ENCODE results near the gene DIS3L.
"Not testable (repeated sequence)": the region's sequence is repeated elsewhere in the genome, so short reads cannot be mapped to it uniquely, and the experiment has no call there.

DIS3L gene

DNA sequence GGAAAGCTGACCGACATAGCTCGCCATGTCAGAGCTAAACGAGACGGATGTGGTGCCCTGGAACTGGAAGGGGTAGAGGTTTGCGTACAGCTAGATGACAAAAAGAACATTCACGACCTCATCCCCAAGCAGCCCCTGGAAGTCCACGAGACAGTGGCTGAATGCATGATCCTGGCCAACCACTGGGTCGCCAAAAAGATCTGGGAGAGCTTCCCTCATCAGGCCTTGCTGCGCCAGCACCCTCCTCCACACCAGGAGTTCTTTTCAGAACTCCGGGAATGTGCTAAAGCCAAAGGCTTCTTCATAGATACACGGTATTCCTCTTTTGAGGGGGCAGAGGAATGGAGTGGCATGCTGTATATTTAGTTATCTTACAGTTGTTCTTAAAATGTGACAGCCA lies 32.7 kb downstream of the DIS3L start:
- H3K9me3 ChIP-seq (ENCODE audit: insufficient read depth, low read depth, low read length): no peaks in the 10 kb centered on the region
- no peak overlapping the region for H3K4me3 ChIP-seq (ENCODE audit: low read length)
- H3K36me3 ChIP-seq (ENCODE audit: insufficient read depth, low read length): peaks cover 89% of the 10 kb centered on the region
- H3K27me3 ChIP-seq (ENCODE audit: insufficient read depth, low read length): no peaks in the 10 kb centered on the region
- H3K4me1 ChIP-seq (ENCODE audit: insufficient read depth, low read length): no peaks in the 10 kb centered on the region; the same call in 1 of the 2 replicates
- WGBS: 96% methylated on average over 11 of the region's 11 CpGs
- no peak overlapping the region for H3K9ac ChIP-seq (ENCODE audit: low read depth, low read length)
- H3K27ac ChIP-seq (ENCODE audit: low read depth, low read length): no peak overlapping the region

DNA sequence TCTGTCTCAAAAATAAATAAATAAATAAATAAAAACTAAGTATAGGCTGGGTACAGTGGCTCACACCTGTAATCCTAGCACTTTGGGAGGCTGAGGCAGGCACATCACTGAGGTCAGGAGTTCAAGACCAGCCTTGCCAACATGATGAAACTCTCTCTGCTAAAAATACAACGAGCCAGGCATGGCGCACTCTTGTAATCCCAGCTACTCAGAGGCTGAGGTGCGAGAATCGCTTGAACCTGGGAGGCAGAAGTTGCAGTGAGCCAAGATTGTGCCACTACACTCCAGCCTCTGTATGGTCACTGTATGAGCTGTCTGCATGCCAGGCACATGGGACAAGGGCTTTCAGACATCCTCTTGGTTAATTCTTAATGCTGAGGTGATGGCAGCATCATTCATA lies 34.4 kb downstream of the DIS3L start:
- Histone ChIP-seq H3K9me3 (ENCODE audit: insufficient read depth, low read depth, low read length) (no peaks in the 10 kb centered on the region), H3K4me3 (ENCODE audit: low read length) (no peak overlapping the region), H3K27me3 (ENCODE audit: insufficient read depth, low read length) (no peaks in the 10 kb centered on the region), H3K9ac (ENCODE audit: low read depth, low read length) (no peak overlapping the region), H3K27ac (ENCODE audit: low read depth, low read length) (no peak overlapping the region), H3K36me3 (ENCODE audit: insufficient read depth, low read length) (peaks cover 89% of the 10 kb centered on the region), H3K4me1 (ENCODE audit: insufficient read depth, low read length) (no peaks in the 10 kb centered on the region; the same call in 1 of the 2 replicates)
- WGBS: 95% methylated on average over 4 of the region's 4 CpGs

DNA sequence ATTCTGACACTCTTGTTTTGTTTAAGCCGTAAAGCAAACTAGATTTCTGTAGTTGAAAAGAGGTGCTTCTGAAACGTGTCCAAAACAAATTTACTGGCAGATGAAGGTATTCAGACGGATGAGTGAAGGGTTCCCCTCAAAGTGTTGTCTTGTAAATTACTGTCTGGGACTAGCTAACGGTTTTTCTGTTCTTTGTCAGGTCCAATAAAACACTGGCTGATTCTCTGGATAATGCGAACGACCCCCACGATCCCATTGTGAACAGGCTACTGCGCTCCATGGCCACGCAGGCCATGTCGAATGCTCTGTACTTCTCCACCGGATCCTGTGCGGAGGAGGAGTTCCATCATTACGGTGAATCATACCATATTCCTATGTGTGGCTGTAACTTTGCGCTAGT lies 35.4 kb downstream of the DIS3L start:
- Histone ChIP-seq H3K9ac (ENCODE audit: low read depth, low read length) (no peak overlapping the region), H3K27me3 (ENCODE audit: insufficient read depth, low read length) (no peaks in the 10 kb centered on the region), H3K4me1 (ENCODE audit: insufficient read depth, low read length) (no peaks in the 10 kb centered on the region), H3K4me3 (ENCODE audit: low read length) (no peak overlapping the region), H3K27ac (ENCODE audit: low read depth, low read length) (no peak overlapping the region), H3K36me3 (ENCODE audit: insufficient read depth, low read length) (peaks cover 89% of the 10 kb centered on the region), H3K9me3 (ENCODE audit: insufficient read depth, low read depth, low read length) (no peaks in the 10 kb centered on the region)
- WGBS: 95% methylated on average over 13 of the region's 14 CpGs

DNA sequence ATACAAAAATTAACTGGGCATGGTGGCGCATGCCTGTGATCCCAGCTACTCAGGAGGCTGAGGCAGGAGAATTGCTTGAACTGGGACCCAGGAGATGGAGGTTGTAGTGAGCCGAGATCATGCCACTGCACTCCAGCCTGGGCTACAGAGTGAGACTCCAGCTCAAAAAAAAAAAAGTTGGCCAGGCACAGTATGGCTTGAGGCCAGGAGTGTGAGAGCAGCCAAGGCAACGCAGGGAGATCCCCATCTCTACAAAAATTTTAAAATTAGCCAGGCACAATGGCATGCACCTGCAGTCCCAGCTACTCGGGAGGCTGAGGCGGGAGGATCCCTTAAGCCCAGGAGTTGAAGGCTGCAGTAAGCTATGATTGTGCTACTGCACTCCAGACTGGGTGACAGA lies 55.2 kb downstream of the DIS3L start:
- H3K36me3 ChIP-seq (ENCODE audit: insufficient read depth, low read length): peaks cover 80% of the 10 kb centered on the region
- not testable (repeated sequence) for H3K4me3 ChIP-seq (ENCODE audit: low read length); H3K4me1 ChIP-seq (ENCODE audit: insufficient read depth, low read length); H3K27ac ChIP-seq (ENCODE audit: low read depth, low read length); H3K9me3 ChIP-seq (ENCODE audit: insufficient read depth, low read depth, low read length); H3K9ac ChIP-seq (ENCODE audit: low read depth, low read length); H3K27me3 ChIP-seq (ENCODE audit: insufficient read depth, low read length)
- 75% methylated on average over 5 of the region's 5 CpGs for whole genome bisulfite sequencing

DNA sequence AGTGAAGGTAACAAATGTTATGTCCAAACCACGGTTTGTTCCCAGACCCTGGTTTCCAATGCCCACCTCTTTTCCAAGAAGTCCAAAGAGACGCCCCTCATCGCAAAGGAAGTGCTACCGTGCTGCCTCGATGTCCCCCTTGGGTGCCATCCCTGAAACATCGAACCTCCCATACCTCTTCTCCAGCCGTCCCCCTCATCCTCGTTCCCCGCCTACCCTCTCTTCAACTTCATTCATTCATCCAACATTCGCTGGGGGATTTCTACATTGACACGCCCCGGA lies 62.6 kb downstream of the DIS3L start:
- H3K4me1 ChIP-seq (ENCODE audit: insufficient read depth, low read length): no peaks in the 10 kb centered on the region
- H3K27me3 ChIP-seq (ENCODE audit: insufficient read depth, low read length): no peaks in the 10 kb centered on the region
- H3K4me3 ChIP-seq (ENCODE audit: low read length): peak overlapping the region; percentile 86
- no peaks in the 10 kb centered on the region for H3K9me3 ChIP-seq (ENCODE audit: insufficient read depth, low read depth, low read length)
- WGBS: 3% methylated on average over 12 of the region's 12 CpGs
- peak overlapping the region; percentile 98 for H3K9ac ChIP-seq (ENCODE audit: low read depth, low read length)
- peak overlapping the region; percentile 72 for H3K27ac ChIP-seq (ENCODE audit: low read depth, low read length)
- H3K36me3 ChIP-seq (ENCODE audit: insufficient read depth, low read length): peaks cover 27% of the 10 kb centered on the region

DNA sequence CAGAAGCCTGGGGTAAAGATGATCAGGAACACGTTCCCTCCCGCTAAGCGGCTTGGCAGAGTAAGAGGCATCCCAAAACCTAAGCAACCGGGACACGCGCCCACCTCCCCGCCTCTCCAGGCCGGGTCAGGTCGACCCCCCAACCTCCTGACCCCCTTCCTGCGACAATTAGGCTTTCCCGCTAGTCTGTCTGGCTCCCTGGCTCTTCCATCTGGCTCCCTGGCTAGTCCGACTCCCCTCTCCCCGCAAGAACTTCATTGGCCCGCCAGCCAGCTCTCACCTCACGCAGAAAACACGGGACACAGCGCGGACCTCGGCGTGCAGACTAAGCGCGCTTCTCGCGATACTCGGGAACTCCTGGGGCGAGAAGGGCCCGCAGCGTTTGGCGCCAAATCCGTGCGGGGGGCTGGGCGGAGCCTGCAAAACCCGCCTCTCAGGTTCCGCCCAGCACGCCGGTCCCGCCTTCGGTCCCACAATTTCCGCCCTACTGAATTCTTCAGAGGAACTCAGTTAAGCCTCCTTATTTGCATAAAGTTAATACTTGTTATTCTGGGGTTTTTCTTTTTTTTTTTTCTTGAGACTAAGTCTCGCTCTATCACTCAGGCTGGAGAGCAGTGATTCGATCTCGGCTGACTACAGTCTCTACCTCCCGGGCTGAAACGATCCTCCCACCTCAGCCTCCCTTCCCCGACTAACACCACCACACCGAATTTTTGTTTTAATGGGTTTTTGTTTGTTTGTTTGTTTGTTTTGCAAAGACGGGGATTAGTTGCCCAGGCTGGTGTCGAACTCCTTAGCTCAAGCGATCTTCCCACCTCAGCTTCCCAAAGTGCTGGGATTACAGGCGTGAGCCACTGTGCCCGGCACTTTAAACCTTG lies 63.2 kb downstream of the DIS3L start, which contains the start of gene TIPIN:
TSS of gene TIPIN (minus strand) at position 327 of the 878 bp plus-strand sequence. CDS start 3,738 bp downstream, outside the sequence.
- Histone ChIP-seq H3K36me3 (ENCODE audit: insufficient read depth, low read length) (peaks cover 21% of the 10 kb centered on the region), H3K27me3 (ENCODE audit: insufficient read depth, low read length) (no peaks in the 10 kb centered on the region), H3K9me3 (ENCODE audit: insufficient read depth, low read depth, low read length) (no peaks in the 10 kb centered on the region), H3K27ac (ENCODE audit: low read depth, low read length) (peak within 1 kb of the TSS; percentile 72), H3K4me1 (ENCODE audit: insufficient read depth, low read length) (no peaks in the 10 kb centered on the region), H3K4me3 (ENCODE audit: low read length) (peak within 1 kb of the TSS; percentile 86), H3K9ac (ENCODE audit: low read depth, low read length) (peak within 1 kb of the TSS; percentile 98)
- 9% methylated on average over 49 of the region's 51 CpGs for WGBS

DNA sequence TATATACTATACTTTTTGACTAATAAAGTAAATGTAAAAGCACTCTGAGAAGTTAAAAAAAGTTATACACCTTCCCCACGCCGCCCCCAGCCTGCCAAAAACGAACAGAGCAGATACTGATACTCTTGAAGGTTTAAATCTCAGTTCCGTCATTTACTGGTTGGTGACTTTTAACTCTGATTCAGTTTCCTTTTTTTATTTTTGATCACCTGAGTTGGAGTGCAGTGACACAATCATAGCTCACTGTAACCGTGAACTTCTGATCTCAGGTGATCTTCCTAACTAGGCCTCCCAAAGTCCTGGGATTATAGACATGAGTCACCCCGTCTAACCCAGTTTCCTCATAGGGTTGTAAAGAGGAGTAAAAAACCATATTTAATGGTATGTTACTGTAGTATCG lies 66.4 kb downstream of the DIS3L start:
- H3K9me3 ChIP-seq (ENCODE audit: insufficient read depth, low read depth, low read length): no peaks in the 10 kb centered on the region
- WGBS: 92% methylated on average over 7 of the region's 7 CpGs
- no peaks in the 10 kb centered on the region for H3K27me3 ChIP-seq (ENCODE audit: insufficient read depth, low read length)
- no peak overlapping the region for H3K4me3 ChIP-seq (ENCODE audit: low read length)
- H3K4me1 ChIP-seq (ENCODE audit: insufficient read depth, low read length): no peaks in the 10 kb centered on the region
- no peak overlapping the region for H3K27ac ChIP-seq (ENCODE audit: low read depth, low read length)
- no peaks in the 10 kb centered on the region for H3K36me3 ChIP-seq (ENCODE audit: insufficient read depth, low read length)
- H3K9ac ChIP-seq (ENCODE audit: low read depth, low read length): 0 out of 2 replicates have a peak overlapping the region, but pooled peaks have one; percentile 20

DNA sequence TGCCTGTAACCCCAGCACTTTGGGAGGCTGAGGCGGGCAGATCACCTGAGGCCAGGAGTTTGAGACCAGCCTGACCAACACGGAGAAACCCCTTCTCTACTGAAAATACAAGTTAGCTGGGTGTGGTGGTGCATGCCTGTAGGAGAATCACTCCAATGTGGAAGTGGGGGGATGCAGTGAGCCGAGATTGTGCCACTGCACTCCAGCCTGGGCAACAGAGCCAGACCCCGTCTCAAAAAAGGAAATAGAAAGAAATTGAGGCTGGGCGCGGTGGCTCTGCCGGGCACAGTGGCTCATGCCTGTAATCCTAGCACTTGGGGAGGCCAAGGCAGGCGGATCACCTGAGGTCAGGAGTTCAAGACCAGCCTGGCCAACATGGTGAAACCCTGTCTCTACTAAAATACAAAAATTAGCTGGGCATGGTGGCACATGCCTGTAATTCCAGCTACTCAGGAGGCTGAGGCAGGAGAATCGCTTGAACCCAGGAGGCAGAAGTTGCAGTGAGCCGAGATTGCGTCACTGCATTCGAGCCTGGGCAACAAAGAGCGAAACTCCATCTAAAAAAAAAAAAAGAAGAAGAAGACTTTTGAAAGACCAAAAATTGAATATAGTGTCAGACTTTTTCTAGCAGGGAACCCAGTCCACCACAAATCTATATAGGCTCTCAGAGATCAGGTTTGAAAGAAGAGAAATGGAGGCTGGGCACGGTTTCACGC lies 68.5 kb downstream of the DIS3L start:
- not testable (repeated sequence) for H3K9ac ChIP-seq (ENCODE audit: low read depth, low read length); H3K4me3 ChIP-seq (ENCODE audit: low read length); H3K9me3 ChIP-seq (ENCODE audit: insufficient read depth, low read depth, low read length); H3K36me3 ChIP-seq (ENCODE audit: insufficient read depth, low read length); H3K27me3 ChIP-seq (ENCODE audit: insufficient read depth, low read length); H3K4me1 ChIP-seq (ENCODE audit: insufficient read depth, low read length); H3K27ac ChIP-seq (ENCODE audit: low read depth, low read length)
- WGBS: 96% methylated on average over 12 of the region's 15 CpGs

DNA sequence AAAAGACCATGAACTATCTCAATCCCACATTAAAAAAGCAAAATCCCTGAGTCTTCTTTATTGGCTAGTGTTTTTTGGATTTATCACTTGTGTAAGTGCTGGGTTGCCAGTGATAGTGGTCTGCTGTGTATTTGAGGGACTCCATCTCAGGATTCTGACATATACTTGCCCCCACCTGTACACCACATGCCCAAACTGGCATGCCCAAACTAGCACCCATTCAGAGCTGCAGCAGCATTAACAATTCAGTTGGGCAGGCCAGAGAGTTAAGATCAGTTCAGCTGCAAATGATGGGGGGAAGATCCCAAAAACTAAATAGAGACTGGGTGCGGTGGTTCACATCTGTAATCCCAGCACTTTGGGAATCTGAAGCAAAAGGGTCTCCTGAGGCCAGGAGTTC lies 69.4 kb downstream of the DIS3L start:
- no peaks in the 10 kb centered on the region for H3K9me3 ChIP-seq (ENCODE audit: insufficient read depth, low read depth, low read length)
- no peak overlapping the region for H3K27ac ChIP-seq (ENCODE audit: low read depth, low read length)
- 97% methylated on average over 1 of the region's 1 CpG for WGBS
- no peaks in the 10 kb centered on the region for H3K36me3 ChIP-seq (ENCODE audit: insufficient read depth, low read length)
- no peak overlapping the region for H3K4me3 ChIP-seq (ENCODE audit: low read length)
- H3K4me1 ChIP-seq (ENCODE audit: insufficient read depth, low read length): no peaks in the 10 kb centered on the region
- H3K9ac ChIP-seq (ENCODE audit: low read depth, low read length): no peak overlapping the region
- no peaks in the 10 kb centered on the region for H3K27me3 ChIP-seq (ENCODE audit: insufficient read depth, low read length)

DNA sequence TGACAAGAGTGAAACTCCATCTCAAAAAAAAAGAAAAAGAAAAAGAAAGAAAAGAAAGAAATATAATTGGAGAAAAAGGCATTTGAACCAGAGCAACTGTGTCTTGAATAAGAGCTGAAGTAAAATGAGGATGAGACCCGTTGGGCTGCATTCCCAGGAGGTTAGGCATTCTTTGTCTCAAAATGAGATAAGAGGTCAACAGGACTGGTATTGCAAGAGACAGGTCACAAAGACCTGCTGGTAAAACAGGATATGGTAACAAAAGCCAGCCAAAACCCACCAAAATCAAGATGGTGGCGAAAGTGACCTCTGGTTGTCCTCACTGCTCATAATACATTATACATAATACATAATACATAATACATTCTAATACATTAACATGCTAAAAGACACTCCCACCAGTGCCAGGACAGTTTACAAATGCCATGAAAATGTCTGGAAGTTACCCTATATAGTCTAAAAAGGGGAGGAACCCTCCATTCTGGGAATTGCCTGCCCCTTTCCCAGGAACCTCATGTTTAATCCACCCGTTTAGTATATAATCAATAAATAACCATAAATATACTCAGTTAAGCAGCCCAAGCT lies 71.7 kb downstream of the DIS3L start:
- WGBS: 83% methylated on average over 3 of the region's 3 CpGs
- H3K4me3 ChIP-seq (ENCODE audit: low read length): no peak overlapping the region
- H3K27ac ChIP-seq (ENCODE audit: low read depth, low read length): no peak overlapping the region
- H3K4me1 ChIP-seq (ENCODE audit: insufficient read depth, low read length): peaks cover 6% of the 10 kb centered on the region
- no peak overlapping the region for H3K9ac ChIP-seq (ENCODE audit: low read depth, low read length)
- H3K27me3 ChIP-seq (ENCODE audit: insufficient read depth, low read length): no peaks in the 10 kb centered on the region
- no peaks in the 10 kb centered on the region for H3K9me3 ChIP-seq (ENCODE audit: insufficient read depth, low read depth, low read length)
- H3K36me3 ChIP-seq (ENCODE audit: insufficient read depth, low read length): no peaks in the 10 kb centered on the region

All from HUES64 (cell line).